Uterus (tissue), 2 donors: ENCODE measurements around the gene NYAP1.

Experiments used
- POLR2A ChIP-seq, 2 donors: fragments of 450-650 bp; IDR thresholded peaks; one replicate each; pipeline ENCODE4 v1.6.1; 2016; ENCODE audit warnings: antibody characterized with exemption in 2 of 2, mild to moderate bottlenecking in 1 of 2, moderate library complexity in 1 of 2
- TF ChIP-seq, protein P1 (sequence below), 4 experiments: fragments of 200-600 bp in 2 of 4; fragments of 450-650 bp in 2 of 4; sonication (generic) in 2 of 4; IDR thresholded peaks; one replicate each; pipeline ENCODE4 v1.5.1; 2016 to 2019; ENCODE audit warnings: antibody characterized with exemption in 4 of 4, mild to moderate bottlenecking in 2 of 4, moderate library complexity in 1 of 4

DNA sequence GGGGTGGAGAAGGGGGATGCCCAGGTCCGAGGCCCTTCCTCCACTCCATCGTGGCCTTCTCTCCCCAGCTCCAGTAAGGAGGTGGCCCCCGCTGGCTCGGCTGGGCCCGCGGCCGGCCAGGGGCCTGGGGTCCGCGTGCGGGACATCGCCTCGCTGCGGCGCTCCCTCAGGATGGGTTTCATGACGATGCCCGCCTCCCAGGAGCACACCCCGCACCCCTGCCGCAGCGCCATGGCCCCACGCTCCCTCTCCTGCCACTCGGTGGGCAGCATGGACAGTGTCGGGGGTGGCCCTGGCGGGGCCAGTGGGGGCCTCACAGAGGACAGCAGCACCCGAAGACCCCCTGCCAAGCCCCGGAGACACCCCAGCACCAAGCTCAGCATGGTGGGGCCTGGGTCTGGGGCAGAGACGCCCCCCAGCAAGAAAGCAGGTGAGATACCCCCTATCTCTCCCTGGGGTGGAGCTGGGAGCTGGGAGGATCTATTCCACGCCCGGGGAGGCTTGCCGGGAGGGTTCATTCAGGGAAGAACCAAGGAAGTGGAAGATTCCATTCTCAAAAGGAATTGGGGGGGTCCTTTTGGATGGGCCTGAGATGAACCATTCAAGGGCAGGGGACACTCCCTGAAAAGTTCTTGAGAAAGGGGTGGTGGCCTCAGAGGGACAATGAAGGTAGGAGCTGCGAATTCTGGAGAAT is 3.2 kb downstream of the NYAP1 start:
- TF ChIP-seq, protein P1, sequence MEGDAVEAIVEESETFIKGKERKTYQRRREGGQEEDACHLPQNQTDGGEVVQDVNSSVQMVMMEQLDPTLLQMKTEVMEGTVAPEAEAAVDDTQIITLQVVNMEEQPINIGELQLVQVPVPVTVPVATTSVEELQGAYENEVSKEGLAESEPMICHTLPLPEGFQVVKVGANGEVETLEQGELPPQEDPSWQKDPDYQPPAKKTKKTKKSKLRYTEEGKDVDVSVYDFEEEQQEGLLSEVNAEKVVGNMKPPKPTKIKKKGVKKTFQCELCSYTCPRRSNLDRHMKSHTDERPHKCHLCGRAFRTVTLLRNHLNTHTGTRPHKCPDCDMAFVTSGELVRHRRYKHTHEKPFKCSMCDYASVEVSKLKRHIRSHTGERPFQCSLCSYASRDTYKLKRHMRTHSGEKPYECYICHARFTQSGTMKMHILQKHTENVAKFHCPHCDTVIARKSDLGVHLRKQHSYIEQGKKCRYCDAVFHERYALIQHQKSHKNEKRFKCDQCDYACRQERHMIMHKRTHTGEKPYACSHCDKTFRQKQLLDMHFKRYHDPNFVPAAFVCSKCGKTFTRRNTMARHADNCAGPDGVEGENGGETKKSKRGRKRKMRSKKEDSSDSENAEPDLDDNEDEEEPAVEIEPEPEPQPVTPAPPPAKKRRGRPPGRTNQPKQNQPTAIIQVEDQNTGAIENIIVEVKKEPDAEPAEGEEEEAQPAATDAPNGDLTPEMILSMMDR (IDR thresholded peaks at IDR 0.05) = no peak
- no peak for TF ChIP-seq POLR2A (IDR thresholded peaks at IDR 0.05)
